GM12801 (cell line): ENCODE data around the gene KRTAP10-7.

Experiments
- TF ChIP-seq, protein P1 (sequence below): IDR thresholded peaks from one replicate; pipeline ENCODE4 v1.5.1; 2011; ENCODE audit warnings: control low read depth; ENCODE audit not compliant: insufficient read length; ENCODE audit errors: extremely low read depth

Gene KRTAP10-7

DNA sequence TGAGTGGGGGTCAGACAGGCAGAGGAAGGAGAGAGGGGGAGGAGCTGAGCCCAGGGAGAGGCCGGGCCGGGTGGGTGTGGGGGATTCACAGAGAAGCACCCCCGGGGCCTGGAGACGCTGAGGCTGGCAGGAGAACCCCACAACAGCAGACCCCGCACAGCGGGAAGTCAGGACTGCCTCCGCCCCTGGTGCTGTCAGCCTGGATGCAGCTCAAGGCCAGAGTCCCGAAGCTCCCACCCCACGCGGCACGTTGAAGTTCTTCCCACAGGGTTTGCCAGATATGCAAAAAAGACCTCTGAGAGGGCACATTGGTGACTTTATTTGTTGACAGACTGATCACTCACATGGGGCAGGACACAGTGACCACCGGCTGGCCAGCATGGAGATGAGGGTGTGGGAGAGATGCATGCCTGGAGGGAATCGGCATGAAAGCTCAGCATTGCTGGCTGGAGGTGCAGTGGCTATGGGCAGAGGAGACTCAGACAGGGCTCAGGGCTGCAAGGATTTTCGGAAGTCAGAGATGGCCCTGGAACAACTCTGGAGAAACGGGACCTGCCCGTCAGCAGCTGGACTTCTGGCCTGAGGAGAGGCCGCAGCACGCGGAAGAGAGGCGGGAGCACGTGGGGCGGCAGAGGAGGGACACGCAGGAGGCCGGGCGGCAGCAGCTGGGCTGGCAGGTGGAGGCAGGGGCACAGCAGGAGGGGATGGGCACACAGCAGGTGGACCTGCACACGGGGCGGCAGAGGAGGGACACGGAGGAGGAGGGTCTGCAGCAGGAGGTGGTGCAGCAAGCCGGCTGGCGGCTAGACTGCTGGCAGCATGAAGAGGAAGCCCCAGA is 42.7 kb upstream of the KRTAP10-7 start:
- TF ChIP-seq, protein P1, sequence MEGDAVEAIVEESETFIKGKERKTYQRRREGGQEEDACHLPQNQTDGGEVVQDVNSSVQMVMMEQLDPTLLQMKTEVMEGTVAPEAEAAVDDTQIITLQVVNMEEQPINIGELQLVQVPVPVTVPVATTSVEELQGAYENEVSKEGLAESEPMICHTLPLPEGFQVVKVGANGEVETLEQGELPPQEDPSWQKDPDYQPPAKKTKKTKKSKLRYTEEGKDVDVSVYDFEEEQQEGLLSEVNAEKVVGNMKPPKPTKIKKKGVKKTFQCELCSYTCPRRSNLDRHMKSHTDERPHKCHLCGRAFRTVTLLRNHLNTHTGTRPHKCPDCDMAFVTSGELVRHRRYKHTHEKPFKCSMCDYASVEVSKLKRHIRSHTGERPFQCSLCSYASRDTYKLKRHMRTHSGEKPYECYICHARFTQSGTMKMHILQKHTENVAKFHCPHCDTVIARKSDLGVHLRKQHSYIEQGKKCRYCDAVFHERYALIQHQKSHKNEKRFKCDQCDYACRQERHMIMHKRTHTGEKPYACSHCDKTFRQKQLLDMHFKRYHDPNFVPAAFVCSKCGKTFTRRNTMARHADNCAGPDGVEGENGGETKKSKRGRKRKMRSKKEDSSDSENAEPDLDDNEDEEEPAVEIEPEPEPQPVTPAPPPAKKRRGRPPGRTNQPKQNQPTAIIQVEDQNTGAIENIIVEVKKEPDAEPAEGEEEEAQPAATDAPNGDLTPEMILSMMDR, result no peak

DNA sequence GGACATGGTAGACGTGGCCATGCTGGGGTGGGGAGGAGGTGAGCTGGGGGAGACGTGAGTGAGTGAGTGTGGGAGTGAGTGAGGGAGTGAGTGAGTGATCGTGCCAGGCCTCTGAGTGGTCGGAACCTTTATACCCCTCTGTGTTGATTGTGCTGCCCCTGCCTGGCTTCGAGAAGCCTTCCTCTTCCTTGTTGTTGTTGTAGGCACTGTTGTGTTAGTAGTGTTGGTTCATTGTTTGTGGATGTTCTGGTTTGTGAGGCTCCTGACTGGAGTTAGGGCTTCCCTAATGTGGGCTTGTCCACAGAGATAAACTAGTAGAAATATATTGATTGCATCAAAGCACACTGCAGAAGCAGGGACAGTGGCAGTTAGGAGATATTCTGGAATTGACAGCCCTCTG is 41.7 kb upstream of the KRTAP10-7 start, which contains the start of gene KRTAP10-3:
KRTAP10-3 (minus strand) TSS at position 101 of the 400 bp plus-strand sequence; CDS start at position 21, 80 bp downstream.
- TF ChIP-seq, protein P1, result no peak

DNA sequence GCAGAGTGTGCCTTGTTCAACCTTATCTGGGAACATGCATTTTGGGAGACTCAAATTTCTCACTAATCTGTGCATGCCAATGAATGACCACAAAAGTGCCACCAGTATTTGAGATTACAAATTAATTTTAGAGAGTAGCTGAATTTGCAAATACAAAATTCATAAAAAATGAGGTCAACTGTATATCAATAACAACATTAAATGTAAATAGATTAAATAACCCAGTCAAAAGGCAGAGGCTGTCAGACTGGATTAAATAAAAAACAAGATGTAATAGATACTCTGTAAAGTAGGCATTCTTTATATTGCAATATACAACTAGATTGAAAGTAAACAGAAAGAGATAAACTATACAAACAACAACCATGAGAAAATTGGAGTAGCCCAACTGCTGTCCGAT is 36.3 kb upstream of the KRTAP10-7 start:
- TF ChIP-seq, protein P1, result no peak

DNA sequence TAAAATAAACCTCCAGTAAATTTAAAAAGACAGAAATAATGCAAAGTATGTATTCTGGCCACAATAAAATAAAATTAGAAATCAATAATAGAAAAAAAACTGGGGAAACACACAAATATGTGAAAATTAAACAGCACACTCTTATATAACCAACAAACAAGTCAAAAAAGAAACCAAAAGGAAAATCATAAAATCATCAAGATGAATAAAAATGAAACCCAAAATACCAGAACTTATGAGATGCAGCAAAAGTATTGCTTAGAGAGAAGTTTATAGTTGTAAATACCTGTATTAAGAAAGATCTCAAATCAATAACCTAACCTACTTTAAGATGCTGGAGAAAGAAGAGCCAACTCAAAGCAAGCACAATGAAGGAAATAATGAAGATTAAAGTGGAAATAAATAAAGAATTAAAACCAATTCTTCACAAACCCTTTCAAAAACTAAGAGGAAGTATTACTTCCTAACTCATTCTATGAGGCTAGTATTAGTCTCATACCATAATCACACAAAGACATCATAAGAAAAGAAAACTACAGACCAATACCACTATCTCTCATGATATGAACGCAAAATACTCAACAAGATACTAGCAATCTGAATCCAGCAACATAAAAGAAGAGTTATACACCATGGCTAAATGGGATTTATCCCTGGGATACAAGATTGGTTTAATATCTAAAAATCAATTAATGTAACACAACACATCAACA is 35.4 kb upstream of the KRTAP10-7 start:
- TF ChIP-seq, protein P1, result no peak

DNA sequence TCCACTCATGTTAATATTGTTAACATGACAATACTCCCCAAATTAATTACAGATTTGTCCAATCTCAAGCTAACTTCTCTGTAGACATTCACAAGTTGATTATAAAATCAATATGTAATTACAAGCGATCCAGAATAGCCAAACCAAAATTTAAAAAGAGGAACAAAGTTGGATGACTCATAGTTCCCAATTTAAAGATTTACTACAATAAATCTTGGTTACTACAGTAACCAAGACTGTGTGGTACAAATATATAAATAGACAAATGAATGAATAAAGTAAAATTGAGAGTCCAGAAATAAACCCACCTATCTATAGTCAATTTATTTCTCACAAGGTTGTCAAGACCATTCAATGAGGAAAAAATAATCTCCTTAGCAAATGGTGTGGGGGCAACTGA is 34.0 kb upstream of the KRTAP10-7 start:
- TF ChIP-seq, protein P1, result no peak

DNA sequence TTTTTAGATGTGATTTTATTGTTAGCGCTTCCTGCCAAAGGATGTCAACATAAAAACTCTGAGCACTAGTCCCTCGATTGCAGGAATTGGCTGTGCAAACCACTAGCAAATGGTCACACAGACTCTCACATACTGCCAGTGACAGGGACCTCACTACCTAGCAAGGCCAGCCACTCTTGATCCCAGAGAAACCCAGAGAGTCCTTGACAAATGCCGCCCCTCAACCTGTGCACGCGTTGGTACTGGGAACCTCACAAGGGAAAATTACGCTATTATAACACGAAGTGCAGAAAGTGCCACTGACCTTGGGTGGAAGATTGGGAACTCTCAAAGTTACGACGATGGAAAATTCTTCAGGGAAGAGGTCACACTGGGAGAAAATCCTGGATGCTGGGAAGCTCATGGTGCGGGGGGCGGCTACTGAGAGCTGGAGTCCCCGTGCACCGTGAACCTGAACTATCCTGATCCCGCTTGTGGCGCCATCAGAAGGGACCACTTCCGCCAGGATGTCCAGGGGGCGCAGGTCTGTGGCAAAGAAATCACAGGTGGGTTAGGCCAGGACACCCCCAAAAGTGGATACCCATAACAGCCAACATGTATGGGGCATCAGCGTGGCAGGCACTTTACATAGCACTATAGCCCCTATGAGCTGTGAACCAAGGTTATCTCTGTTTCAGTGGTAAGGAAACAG is 32.8 kb upstream of the KRTAP10-7 start:
- TF ChIP-seq, protein P1, result no peak

DNA sequence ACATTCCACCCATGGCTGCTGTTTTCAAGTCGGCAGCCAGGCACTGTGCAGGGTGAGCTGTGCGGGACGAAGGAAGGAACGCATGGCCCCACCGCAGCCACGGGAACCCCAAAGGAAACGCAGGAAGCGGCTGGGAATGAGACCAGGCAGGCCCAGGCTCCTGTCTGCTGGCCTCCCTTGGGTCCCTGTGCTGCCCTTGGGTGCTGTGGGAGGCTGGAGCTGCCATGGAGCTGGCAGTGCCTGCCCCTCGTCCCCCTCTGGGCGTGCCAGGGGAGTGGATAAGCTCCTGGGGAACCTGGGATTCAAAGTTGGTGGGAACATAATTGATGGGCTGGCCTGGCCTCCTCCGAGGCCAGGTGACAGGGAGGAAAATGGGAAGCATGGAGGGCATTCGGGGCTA is 32.1 kb upstream of the KRTAP10-7 start:
- TF ChIP-seq, protein P1, result no peak
